ENCODE measurements around the gene PKHD1.

PKHD1 gene

GRCh38 chr6:51651132-51651817, 436.1 kb downstream of the PKHD1 start:
- TF ChIP-seq, protein P1, sequence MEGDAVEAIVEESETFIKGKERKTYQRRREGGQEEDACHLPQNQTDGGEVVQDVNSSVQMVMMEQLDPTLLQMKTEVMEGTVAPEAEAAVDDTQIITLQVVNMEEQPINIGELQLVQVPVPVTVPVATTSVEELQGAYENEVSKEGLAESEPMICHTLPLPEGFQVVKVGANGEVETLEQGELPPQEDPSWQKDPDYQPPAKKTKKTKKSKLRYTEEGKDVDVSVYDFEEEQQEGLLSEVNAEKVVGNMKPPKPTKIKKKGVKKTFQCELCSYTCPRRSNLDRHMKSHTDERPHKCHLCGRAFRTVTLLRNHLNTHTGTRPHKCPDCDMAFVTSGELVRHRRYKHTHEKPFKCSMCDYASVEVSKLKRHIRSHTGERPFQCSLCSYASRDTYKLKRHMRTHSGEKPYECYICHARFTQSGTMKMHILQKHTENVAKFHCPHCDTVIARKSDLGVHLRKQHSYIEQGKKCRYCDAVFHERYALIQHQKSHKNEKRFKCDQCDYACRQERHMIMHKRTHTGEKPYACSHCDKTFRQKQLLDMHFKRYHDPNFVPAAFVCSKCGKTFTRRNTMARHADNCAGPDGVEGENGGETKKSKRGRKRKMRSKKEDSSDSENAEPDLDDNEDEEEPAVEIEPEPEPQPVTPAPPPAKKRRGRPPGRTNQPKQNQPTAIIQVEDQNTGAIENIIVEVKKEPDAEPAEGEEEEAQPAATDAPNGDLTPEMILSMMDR (IDR thresholded peaks at IDR 0.05; ENCODE audit: borderline replicate concordance, insufficient read depth, low read depth, low read length) = no peak
- no peak overlapping the region for H3K4me3 ChIP-seq (ENCODE audit: low read depth, low read length)

DNA sequence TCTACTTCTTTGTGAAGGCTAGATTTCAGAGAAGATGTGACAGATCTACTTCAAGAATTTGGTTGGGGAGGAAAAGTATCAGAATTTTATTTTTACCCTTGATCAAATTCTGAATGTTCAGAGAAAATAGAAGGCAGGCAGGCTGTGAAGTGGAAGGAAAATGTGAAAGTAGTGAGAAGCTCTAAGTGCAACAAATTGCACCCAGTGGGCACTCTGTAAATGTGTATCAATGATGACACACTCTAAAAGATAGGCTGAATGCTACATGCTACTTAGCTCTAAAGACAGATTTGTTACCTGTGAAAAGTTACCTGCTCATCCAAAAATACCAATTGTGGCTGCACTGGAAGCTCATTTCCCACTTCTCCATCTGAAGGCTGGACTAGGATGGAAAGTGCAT, 438.6 kb downstream of the PKHD1 start:
- TF ChIP-seq, protein P1 (IDR thresholded peaks at IDR 0.05; ENCODE audit: borderline replicate concordance, insufficient read depth, low read depth, low read length) = no peak
- H3K4me3 ChIP-seq (ENCODE audit: low read depth, low read length) = no peak overlapping the region

GRCh38 chr6:51648236-51648635, 439.2 kb downstream of the PKHD1 start:
- TF ChIP-seq, protein P1 (IDR thresholded peaks at IDR 0.05; ENCODE audit: borderline replicate concordance, insufficient read depth, low read depth, low read length) = no peak

GRCh38 chr6:51644426-51644825, 443.0 kb downstream of the PKHD1 start:
- TF ChIP-seq, protein P1 (IDR thresholded peaks at IDR 0.05; ENCODE audit: borderline replicate concordance, insufficient read depth, low read depth, low read length) = no peak

More at GRCh38 chr6:51648236-51648635, 439.2 kb downstream of the PKHD1 start:
- no peak overlapping the region for H3K4me3 ChIP-seq (ENCODE audit: low read depth, low read length)

DNA sequence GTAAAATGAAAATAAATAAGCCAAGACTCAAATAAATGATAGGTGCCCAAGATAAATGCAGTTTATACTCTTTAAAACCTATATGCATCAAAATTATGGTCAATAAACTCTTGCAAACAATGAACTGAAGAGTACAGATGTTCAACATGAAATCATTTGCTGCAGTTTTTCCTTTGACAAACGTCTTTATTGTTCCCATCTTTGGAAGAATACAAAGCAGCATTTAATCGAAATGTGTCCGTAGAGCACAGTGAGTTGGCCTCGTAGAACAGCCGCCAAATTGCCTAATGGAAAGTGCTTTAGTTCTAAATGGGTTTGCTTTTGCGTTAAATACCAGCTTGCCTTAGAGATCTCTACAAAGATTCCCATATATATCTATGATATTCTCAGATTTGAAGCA, 447.4 kb downstream of the PKHD1 start:
- TF ChIP-seq, protein P1 (IDR thresholded peaks at IDR 0.05; ENCODE audit: borderline replicate concordance, insufficient read depth, low read depth, low read length) = no peak
- H3K4me3 ChIP-seq (ENCODE audit: low read depth, low read length) = no peak overlapping the region

More at GRCh38 chr6:51644426-51644825, 443.0 kb downstream of the PKHD1 start:
- H3K4me3 ChIP-seq (ENCODE audit: low read depth, low read length) = no peak overlapping the region

GRCh38 chr6:51633424-51633823, 454.0 kb downstream of the PKHD1 start:
- H3K4me3 ChIP-seq (ENCODE audit: low read depth, low read length) = no peak overlapping the region
- TF ChIP-seq, protein P1 (IDR thresholded peaks at IDR 0.05; ENCODE audit: borderline replicate concordance, insufficient read depth, low read depth, low read length) = no peak

DNA sequence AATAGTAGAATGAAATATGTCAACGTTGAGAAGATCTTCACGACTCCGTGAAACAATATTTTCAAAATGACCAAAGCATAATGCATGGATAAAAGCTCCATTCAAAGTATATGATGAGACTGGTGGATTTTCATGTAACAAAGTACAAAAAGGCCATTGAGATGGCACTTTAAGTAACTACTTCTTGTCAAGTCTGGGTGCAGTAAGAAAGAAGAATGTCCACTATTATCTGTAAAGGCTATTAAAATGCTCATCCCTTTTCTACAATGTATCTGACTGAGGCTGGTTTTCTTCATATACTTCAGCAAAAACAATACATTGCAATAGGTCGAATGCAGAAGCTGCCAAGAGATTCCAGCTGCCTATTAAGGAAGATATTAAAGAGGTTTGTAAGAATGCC, 457.4 kb downstream of the PKHD1 start:
- no peak overlapping the region for H3K4me3 ChIP-seq (ENCODE audit: low read depth, low read length)
- TF ChIP-seq, protein P1 (IDR thresholded peaks at IDR 0.05; ENCODE audit: borderline replicate concordance, insufficient read depth, low read depth, low read length) = no peak
